AG20443 (cell line): ENCODE measurements around the gene TDP2.
"Not testable (repeated sequence)": the region's sequence is repeated elsewhere in the genome, so short reads cannot be mapped to it uniquely, and the experiment has no call there.

ENCODE experiments used
- DNase-seq: peaks from one replicate; pipeline ENCODE4 v3.0.0; 2012; ENCODE audit warnings: low spot score, mixed read lengths

The TDP2 gene

DNA sequence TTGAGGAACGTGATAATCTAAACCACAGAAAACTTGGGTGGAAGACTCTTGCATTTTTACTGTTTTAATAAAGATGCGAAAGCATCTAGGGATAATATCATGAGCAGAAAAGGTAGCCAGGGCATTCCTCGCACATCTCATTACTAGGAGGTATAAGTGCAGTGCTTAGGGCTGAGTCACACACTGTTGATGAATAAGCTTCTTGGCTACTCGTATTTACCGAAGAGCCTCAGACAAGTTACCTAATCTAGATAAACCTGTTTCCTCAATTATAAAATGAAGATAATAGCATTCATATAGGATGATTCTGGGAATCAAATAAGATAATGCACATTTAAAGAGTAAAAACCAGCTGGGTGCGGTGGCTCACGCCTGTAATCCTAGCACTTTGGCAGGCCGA lies 19.9 kb downstream of the TDP2 start:
- DNase-seq = no peak

DNA sequence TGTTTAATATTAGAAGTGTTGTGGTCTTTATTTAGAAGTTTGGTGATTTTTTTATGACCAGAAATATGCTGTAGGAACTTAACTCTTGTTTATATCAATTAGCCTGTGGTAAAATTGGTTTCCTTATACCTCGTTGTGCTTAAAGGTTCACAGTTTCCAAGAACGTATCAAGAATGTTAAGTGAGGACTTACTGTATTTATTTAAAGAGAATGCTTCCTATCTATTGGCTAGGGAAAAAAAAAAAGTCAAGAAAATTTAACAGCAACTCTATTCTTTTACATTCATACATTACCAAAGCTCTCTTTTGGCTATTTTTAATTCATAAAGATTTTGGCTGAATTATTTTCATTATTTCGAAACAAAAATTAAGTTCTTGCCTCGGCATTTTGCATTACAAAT lies 22.3 kb downstream of the TDP2 start:
- DNase-seq = no peak

DNA sequence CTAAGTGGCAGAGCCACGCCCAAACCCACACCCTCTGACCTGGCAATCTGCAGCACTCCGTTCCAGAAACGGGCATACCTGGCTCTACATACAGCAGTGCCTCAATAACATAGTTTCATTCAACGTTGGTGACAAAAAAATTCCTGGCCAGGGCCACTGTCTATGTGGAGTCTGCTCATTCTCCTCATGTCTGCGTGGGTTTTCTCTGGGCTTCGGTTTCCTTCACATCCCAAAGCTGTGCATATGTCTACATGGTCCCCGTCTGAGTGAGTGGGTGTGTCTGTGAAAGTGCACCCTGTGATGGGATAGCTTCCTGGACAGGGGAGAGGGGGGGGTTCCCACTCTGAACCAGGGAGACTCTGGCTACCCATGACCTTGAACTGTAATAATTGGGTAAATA lies 22.8 kb downstream of the TDP2 start:
- no peak for DNase-seq

DNA sequence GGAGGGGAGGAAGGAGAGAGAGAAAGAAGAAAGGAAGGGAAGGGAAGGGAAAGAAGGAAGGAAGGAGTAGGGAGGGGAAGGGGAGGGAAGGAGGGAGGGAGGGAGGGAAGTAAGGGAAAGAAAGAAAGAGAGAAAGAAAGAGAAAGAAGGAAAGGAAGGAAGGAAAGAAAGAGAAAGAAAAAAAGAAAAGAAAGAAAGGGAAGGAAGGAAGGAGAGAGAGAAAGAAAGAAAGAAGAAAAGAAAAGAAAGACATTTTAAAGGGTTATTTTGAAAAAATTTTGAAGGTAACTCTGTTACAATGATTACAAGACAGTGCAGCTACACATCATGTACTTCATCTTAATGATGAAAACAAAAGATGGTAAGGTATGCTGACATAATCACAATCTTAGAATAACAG lies 24.6 kb downstream of the TDP2 start:
- DNase-seq = no peak

DNA sequence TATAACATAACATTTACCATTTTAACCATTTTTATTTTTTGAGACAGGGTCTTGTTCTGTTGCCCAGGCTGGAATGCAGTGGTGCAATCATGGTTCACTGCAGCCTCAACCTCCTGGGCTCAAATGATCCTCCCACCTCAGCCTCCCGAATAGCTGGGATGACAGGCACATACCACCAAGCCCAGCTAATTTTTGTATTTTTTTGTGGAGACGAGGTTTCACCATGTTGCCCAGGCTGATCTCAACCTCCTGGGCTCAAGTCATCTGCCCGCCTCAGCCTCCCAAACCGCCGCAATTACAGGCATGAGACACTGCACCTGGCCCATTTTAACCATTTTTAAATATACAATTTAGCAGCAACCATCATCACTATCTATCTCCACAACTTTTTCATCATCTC lies 26.1 kb downstream of the TDP2 start:
- DNase-seq = not testable (repeated sequence)

DNA sequence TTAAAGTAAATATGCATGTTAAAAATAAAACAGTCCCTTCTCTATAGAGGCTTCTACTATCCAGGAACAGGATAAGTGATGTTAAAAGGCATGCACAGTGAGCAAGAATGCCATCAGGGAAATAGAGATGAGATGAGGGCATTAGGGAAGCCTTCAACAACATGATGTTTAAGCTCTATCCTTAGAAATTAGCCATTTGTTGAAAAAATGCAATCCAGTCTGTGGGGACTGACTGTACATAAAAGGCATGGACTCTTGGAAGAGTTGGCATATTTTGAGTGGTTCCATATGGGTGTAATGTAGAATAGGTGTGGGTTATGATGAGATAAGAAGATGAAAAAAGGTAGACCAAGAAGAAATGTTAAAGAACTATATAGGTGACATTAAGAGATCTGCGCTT lies 26.5 kb downstream of the TDP2 start:
- no peak for DNase-seq

DNA sequence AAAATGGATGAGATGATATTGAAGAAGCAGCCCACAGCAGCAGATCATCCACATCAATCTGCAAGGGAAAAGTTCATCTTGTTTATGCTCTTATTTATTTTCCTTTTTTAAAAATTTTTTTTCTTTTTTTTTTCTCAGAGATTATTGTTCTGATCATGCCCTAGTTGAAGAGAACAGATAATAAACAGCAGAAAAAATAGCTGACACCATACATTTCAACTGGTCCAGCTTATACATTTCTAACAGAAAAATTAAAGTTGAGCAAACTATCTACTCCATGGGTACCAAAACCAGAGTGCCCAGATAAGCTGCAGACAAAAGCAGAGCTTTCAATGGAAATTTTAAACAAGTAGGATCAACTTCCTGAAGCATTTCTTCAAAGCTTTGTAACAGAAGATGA lies 30.0 kb downstream of the TDP2 start:
- DNase-seq = no peak

GRCh38 chr6:24632573-24632972 lies 34.1 kb downstream of the TDP2 start:
- no peak for DNase-seq

GRCh38 chr6:24631671-24632070 lies 35.0 kb downstream of the TDP2 start:
- no peak for DNase-seq

DNA sequence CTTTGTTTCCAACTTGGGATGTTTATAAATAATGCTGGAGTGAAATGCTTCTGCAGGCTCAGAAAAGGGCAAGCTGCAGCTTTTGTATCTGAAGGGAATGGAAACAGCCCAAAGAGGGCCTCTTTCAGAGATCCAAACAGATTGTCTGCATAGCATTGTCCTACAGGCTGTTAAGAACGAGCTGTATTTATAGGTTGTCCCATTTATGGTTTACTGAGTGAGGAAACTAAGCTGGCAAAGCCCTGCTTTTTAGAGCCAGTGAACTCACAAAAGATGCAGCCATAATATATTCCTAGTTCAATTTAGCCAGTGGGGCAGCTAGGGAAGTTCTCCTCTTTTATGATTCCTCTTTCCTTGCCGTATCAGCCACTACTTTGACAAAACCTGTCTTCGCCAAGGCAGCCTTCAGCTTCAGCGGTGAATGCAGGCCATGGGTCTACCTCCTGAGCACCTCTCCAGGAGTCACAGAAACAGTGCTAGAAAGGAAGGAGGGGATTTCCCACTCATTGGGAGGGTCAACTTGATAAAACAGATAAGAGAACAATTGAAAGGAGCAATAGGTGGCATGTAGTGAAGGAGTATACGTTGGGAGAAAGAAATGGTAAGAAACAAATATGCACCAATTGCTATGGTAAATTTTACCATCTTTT lies 35.7 kb downstream of the TDP2 start:
- no peak for DNase-seq

GRCh38 chr6:24621626-24622289 lies 44.9 kb downstream of the TDP2 start:
- DNase-seq = no peak

- no peak for DNase-seq
Measured at GRCh38 chr6:24620637-24621036, 46.1 kb downstream of the TDP2 start.

DNA sequence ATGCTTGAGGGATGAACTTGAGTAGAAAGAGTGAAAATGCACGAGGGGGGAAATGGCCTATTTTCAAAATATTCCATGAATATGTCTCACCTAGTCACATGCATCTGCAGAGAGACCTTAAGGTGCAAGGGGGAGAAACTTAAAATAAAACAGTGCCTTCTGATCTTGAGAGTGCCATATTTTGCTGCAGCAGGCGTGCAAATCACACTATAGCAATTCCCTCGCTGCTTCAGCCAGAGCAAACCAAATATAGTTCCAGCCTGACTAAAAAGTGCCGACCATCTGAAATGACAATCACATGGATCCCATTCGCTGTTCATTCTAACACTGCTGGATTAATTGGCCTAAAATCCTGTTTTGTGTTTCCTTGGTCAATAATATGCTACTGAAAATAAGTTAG lies 47.0 kb downstream of the TDP2 start:
- no peak for DNase-seq

DNA sequence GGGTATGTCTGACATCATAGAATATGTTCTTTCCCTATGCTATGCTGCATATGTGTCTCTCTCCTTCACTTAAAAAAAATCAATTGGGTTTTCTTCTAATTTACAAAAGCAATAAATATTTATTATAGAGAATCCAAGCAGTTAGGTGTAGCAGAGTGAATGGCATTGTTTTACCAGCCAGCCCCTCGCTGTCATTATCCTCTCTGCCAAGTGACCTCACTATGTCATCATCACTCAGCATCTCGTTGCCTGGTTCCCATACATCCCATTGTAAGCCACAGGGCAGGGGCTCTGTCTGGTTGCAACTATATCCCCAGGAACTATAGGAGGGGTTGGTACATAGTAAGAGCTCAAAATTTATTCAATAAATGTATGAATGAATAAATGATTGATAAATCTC lies 52.1 kb downstream of the TDP2 start:
- DNase-seq = no peak

- DNase-seq = no peak
Measured at GRCh38 chr6:24614043-24614420, 52.7 kb downstream of the TDP2 start.

GRCh38 chr6:24613361-24614042 lies 53.2 kb downstream of the TDP2 start:
- no peak for DNase-seq

GRCh38 chr6:24610672-24611071 lies 56.0 kb downstream of the TDP2 start:
- no peak for DNase-seq

DNA sequence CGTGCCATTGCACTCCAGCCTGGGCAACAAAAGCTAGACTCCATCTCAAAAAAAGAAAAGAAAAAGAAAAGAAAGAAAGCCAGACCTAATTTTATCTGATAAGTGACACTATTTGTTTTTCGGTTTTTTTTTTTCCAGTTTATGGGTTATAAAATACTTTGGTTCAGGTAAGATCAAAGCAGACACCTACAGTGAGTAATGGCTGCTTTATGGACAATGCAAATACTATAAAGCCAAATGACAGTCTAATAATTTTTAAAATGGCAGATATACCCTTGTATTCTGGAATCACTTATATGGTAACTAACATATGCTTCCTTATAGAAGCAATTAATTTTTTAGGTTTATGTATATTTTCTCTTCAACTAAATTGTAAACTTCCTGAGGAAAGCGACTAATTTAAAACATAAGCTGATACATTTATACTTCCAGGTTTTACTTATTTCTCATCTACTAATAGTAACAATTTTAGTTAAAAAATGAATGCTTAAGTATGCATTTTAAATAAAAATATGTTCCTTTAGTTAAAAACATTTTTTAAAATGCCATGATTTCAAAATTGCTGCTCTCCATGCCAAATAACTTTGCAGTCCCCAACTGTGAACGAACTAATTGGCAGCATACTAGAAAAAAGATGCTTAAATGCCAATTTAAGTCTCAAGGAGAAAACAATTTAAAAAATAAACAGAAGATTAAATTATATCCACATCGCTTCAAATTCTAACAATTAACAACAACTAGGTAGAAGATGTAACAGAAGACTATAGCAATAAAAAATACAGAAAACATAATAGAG lies 59.2 kb downstream of the TDP2 start:
- DNase-seq = no peak

GRCh38 chr6:24606200-24606930 lies 60.3 kb downstream of the TDP2 start:
- no peak for DNase-seq

- DNase-seq = no peak
Measured at GRCh38 chr6:24603241-24603640, 63.5 kb downstream of the TDP2 start.

GRCh38 chr6:24600903-24601302 lies 65.8 kb downstream of the TDP2 start:
- DNase-seq = no peak
